ENCODE measurements around the gene LCN10. TPM values are rescaled to one million over a fixed set of nuclear protein-coding genes. Genes with fewer than 3 reads are reported as not detected.
A peak's percentile ranks its signal among the peaks of the same experiment; 100 is the strongest.

Gene LCN10
- total RNA-seq, 1 donor from 2014 or later = not detected

DNA sequence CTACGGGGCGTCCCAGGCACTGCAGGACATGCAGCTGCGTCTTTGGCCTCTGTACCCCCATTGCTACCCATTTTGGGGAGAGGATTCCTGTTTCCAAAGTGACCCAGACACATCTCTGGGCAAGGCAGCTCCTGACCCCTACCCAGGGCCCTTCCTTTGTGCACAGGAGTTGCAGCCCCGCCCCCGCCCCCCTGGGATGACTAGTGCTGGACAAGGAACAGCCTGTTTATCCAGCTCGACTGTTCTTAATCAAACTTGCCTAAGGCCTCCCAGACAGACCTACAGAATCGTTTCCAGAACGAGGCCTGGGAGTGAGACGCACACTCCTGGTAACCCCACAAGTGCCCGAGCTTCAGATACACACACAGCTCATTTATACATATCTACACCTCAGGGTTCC lies 17.1 kb downstream of the LCN10 start:
- H3K4me3 Mint-ChIP-seq (ENCODE audit: unreplicated experiment) = peak overlapping the region; percentile 90
- peaks cover 21% of the 10 kb centered on the region for H3K36me3 Mint-ChIP-seq (ENCODE audit: low read depth)
- DNase-seq (ENCODE audit: low spot score) = no peak

GRCh38 chr9:136724772-136725171 lies 18.0 kb downstream of the LCN10 start:
- no peak overlapping the region for H3K4me3 Mint-ChIP-seq (ENCODE audit: unreplicated experiment)

More for the DNA sequence above, 17.1 kb downstream of the LCN10 start:
- H3K27ac Mint-ChIP-seq (ENCODE audit: unreplicated experiment) = peak overlapping the region; percentile 87
- H3K27me3 Mint-ChIP-seq (ENCODE audit: low read depth) = no peaks in the 10 kb centered on the region
- H3K4me1 Mint-ChIP-seq (ENCODE audit: low read depth) = peaks cover 49% of the 10 kb centered on the region
- H3K9me3 Mint-ChIP-seq (ENCODE audit: low read depth) = no peaks in the 10 kb centered on the region
- no peak for TF ChIP-seq CTCF (IDR thresholded peaks at IDR 0.05)

DNA sequence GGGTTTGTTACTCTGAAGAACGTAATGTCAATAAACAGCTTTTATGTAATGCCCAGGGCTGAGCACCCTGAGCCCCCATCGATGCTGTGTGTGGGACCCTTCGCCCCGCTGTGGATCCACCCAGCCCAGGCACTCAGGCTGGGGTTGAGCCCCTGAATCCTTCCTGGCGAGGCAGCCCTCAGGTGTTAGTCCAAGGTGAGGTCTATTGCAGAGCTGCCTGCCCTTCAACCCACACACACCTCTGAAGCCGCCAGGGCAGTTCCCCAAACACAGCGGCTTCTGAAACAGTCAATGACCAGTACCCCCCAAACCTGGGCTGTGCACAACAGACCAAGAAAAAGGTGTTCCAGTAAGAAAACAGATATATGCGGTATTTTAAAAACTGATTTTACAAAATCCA lies 18.8 kb downstream of the LCN10 start:
- no peaks in the 10 kb centered on the region for H3K27me3 Mint-ChIP-seq (ENCODE audit: low read depth)
- H3K27ac Mint-ChIP-seq (ENCODE audit: unreplicated experiment) = no peak overlapping the region
- no peaks in the 10 kb centered on the region for H3K9me3 Mint-ChIP-seq (ENCODE audit: low read depth)
- peaks cover 21% of the 10 kb centered on the region for H3K36me3 Mint-ChIP-seq (ENCODE audit: low read depth)
- TF ChIP-seq CTCF (IDR thresholded peaks at IDR 0.05) = no peak
- peaks cover 40% of the 10 kb centered on the region for H3K4me1 Mint-ChIP-seq (ENCODE audit: low read depth)
- no peak overlapping the region for H3K4me3 Mint-ChIP-seq (ENCODE audit: unreplicated experiment)
- DNase-seq (ENCODE audit: low spot score) = no peak

More at GRCh38 chr9:136724772-136725171, 18.0 kb downstream of the LCN10 start:
- no peak for TF ChIP-seq CTCF (IDR thresholded peaks at IDR 0.05)
- Mint-ChIP-seq H3K4me1 (ENCODE audit: low read depth) (peaks cover 48% of the 10 kb centered on the region), H3K9me3 (ENCODE audit: low read depth) (no peaks in the 10 kb centered on the region), H3K36me3 (ENCODE audit: low read depth) (peaks cover 21% of the 10 kb centered on the region), H3K27ac (ENCODE audit: unreplicated experiment) (no peak overlapping the region), H3K27me3 (ENCODE audit: low read depth) (no peaks in the 10 kb centered on the region)
- no peak for DNase-seq (ENCODE audit: low spot score)

DNA sequence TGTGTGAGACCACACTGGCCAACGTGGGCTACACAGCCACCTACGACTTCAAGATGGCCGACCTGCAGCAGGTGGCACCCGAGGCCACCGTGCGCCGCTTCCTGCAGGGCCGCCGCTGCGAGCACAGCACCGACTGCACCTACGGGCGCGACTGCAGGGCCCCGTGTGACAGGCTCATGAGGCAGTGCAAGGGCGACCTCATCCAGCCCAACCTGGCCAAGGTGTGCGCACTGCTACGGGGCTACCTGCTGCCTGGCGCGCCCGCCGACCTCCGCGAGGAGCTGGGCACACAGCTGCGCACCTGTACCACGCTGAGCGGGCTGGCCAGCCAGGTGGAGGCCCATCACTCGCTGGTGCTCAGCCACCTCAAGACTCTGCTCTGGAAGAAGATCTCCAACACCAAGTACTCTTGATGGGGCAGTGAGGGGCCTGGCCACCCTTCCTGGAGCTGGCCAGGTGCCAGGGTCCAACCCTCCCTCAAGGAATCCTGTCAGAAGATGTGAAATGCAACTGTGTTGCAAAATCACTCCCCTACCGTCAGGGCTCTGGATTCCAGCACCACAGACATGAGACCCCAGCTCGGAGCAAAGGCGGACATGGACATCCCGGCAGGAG lies 19.3 kb downstream of the LCN10 start:
- no peak for TF ChIP-seq CTCF (IDR thresholded peaks at IDR 0.05)
- no peaks in the 10 kb centered on the region for H3K27me3 Mint-ChIP-seq (ENCODE audit: low read depth)
- H3K4me1 Mint-ChIP-seq (ENCODE audit: low read depth) = peaks cover 40% of the 10 kb centered on the region
- no peaks in the 10 kb centered on the region for H3K9me3 Mint-ChIP-seq (ENCODE audit: low read depth)
- peak; percentile 92 for DNase-seq (ENCODE audit: low spot score)
- H3K4me3 Mint-ChIP-seq (ENCODE audit: unreplicated experiment) = no peak overlapping the region
- H3K36me3 Mint-ChIP-seq (ENCODE audit: low read depth) = peaks cover 21% of the 10 kb centered on the region
- H3K27ac Mint-ChIP-seq (ENCODE audit: unreplicated experiment) = peak overlapping the region; percentile 22

DNA sequence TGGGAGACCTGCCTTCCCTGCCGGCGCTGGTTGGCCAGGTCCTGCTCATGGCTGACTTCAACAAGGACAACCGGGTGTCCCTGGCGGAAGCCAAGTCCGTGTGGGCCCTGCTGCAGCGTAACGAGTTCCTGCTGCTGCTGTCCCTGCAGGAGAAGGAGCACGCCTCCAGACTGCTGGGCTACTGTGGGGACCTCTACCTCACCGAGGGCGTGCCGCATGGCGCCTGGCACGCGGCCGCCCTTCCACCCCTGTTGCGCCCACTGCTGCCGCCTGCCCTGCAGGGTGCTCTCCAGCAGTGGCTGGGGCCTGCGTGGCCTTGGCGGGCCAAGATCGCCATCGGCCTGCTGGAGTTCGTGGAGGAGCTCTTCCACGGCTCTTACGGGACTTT lies 19.8 kb downstream of the LCN10 start:
- no peak overlapping the region for H3K27ac Mint-ChIP-seq (ENCODE audit: unreplicated experiment)
- H3K4me3 Mint-ChIP-seq (ENCODE audit: unreplicated experiment) = no peak overlapping the region
- TF ChIP-seq CTCF (IDR thresholded peaks at IDR 0.05) = no peak
- H3K4me1 Mint-ChIP-seq (ENCODE audit: low read depth) = peaks cover 40% of the 10 kb centered on the region
- DNase-seq (ENCODE audit: low spot score) = peak; percentile 89
- H3K27me3 Mint-ChIP-seq (ENCODE audit: low read depth) = no peaks in the 10 kb centered on the region
- peaks cover 21% of the 10 kb centered on the region for H3K36me3 Mint-ChIP-seq (ENCODE audit: low read depth)
- no peaks in the 10 kb centered on the region for H3K9me3 Mint-ChIP-seq (ENCODE audit: low read depth)

All from chondrocyte (in vitro differentiated cells).